CD8-positive, alpha-beta memory T cell (primary cell): ENCODE results near the gene SRSF6. TPM values are rescaled to one million over a fixed set of nuclear protein-coding genes. Genes with fewer than 3 reads are reported as not detected.

ENCODE experiments used
- CTCF ChIA-PET: fragments of 350-600 bp; sonication (Branson Sonifier 250); formaldehyde crosslinking; loops from one replicate; lab custom pipeline; 2021; ENCODE audit warnings: antibody characterized with exemption; lab: Charles Lee
- POLR2A ChIA-PET: fragments of 350-600 bp; sonication (Branson Sonifier 250); formaldehyde crosslinking; loops from one replicate; lab custom pipeline; 2021; ENCODE audit warnings: antibody characterized with exemption; lab: Charles Lee
- DNase-seq, 5 donors: peaks; one replicate each; pipeline versions ENCODE4 v3.0.0 to v3.0.0-alpha.2; 2020 to 2022; ENCODE audit warnings: mixed read lengths in 1 of 5
- H3K27ac ChIP-seq: one replicate; pipeline ENCODE4 v1.7.0; 2013; ENCODE audit warnings: low read depth, mild to moderate bottlenecking, low read length, moderate library complexity
- H3K27me3 ChIP-seq: 2 replicates; pipeline ENCODE4 v1.7.0; 2013; ENCODE audit warnings: low read length, mild to moderate bottlenecking; ENCODE audit not compliant: insufficient read depth, poor library complexity, severe bottlenecking
- H3K36me3 ChIP-seq: 2 replicates; pipeline ENCODE4 v1.7.0; 2013; ENCODE audit warnings: mild to moderate bottlenecking, low read length, moderate library complexity; ENCODE audit not compliant: insufficient read depth
- H3K4me1 ChIP-seq: 2 replicates; pipeline ENCODE4 v1.7.0; 2013; ENCODE audit warnings: mild to moderate bottlenecking, low read length, moderate library complexity; ENCODE audit not compliant: insufficient read depth
- H3K4me3 ChIP-seq: 2 replicates; pipeline ENCODE4 v1.7.0; 2013; ENCODE audit warnings: mild to moderate bottlenecking, low read length
- H3K9me3 ChIP-seq: 2 replicates; pipeline ENCODE4 v1.7.0; 2013; ENCODE audit warnings: mild to moderate bottlenecking, low read length
- H3K27ac Mint-ChIP-seq, 8 donors: one replicate each; pipeline ENCODE4 v1.8.0; 2020 to 2021; ENCODE audit warnings: mixed read lengths in 8 of 8, mild to moderate bottlenecking in 6 of 8, inconsistent platforms in 3 of 8, moderate library complexity in 3 of 8
- H3K27me3 Mint-ChIP-seq, 2 donors: one replicate each; pipeline ENCODE4 v1.8.0; 2020 to 2021; ENCODE audit warnings: mixed read lengths in 2 of 2, mild to moderate bottlenecking in 1 of 2, moderate library complexity in 1 of 2
- H3K36me3 Mint-ChIP-seq, 3 donors: one replicate each; pipeline ENCODE4 v1.8.0; 2020 to 2021; ENCODE audit warnings: mixed read lengths in 3 of 3, inconsistent platforms in 1 of 3, mild to moderate bottlenecking in 1 of 3
- H3K4me1 Mint-ChIP-seq, 3 donors: one replicate each; pipeline ENCODE4 v1.8.0; 2020 to 2021; ENCODE audit warnings: mixed read lengths in 3 of 3, inconsistent platforms in 1 of 3, mild to moderate bottlenecking in 1 of 3
- H3K4me3 Mint-ChIP-seq, 7 donors: one replicate each; pipeline ENCODE4 v1.8.0; 2020 to 2021; ENCODE audit warnings: mixed read lengths in 7 of 7, mild to moderate bottlenecking in 6 of 7, moderate library complexity in 4 of 7, inconsistent platforms in 2 of 7
- H3K9me3 Mint-ChIP-seq, 5 donors: one replicate each; pipeline ENCODE4 v1.8.0; 2020 to 2022; ENCODE audit warnings: mixed read lengths in 5 of 5, mild to moderate bottlenecking in 3 of 5, moderate library complexity in 2 of 5, inconsistent platforms in 1 of 5
- polyA plus RNA-seq: library from polyadenylated mRNA; unstranded; fragments of 300-500 nt; fragmentation: Illumina TruSeq; gene quantifications from one replicate; pipeline ENCODE4 v1.2.3, GENCODE V29; 2021
- total RNA-seq, 2 experiments: library from RNA; stranded (reverse); gene quantifications; one replicate each; pipeline ENCODE4 v1.2.3, GENCODE V29; 2021

SRSF6 gene
- total and polyA plus RNA-seq, 3 experiments from 2014 or later, result 40.3 to 207 (median 203) TPM

- no peak overlapping the region for H3K27ac ChIP-seq
- Mint-ChIP-seq H3K36me3 (peaks cover 0 to 4% (median 0%) of the 10 kb centered on the region in 3 donors), H3K4me3 (no peak overlapping the region), H3K4me1 (no peaks in the 10 kb centered on the region), H3K27me3 (peaks cover 14 to 46% of the 10 kb centered on the region in 2 donors), H3K9me3 (peaks cover 0 to 2% (median 1%) of the 10 kb centered on the region in 5 donors), H3K27ac (no peak overlapping the region)
- H3K36me3 ChIP-seq, result no peaks in the 10 kb centered on the region
- CTCF ChIA-PET, result no interaction called here
- H3K9me3 ChIP-seq, result no peaks in the 10 kb centered on the region
- H3K4me1 ChIP-seq, result no peaks in the 10 kb centered on the region
- DNase-seq, result no peak
- POLR2A ChIA-PET, result no interaction called here
- no peak overlapping the region for H3K4me3 ChIP-seq
- no peaks in the 10 kb centered on the region for H3K27me3 ChIP-seq
Measured at GRCh38 chr20:43426172-43426571, 31.5 kb upstream of the SRSF6 start.

- no peaks in the 10 kb centered on the region for H3K9me3 Mint-ChIP-seq
- Histone ChIP-seq H3K27me3 (no peaks in the 10 kb centered on the region), H3K27ac (no peak overlapping the region), H3K4me3 (no peak overlapping the region), H3K36me3 (no peaks in the 10 kb centered on the region), H3K4me1 (no peaks in the 10 kb centered on the region), H3K9me3 (no peaks in the 10 kb centered on the region)
- H3K4me3 Mint-ChIP-seq, result peak overlapping the region in 1 of 7 donors; percentile 9
- no peak for DNase-seq
- H3K4me1 Mint-ChIP-seq, result no peaks in the 10 kb centered on the region
- CTCF ChIA-PET, result interaction anchor here (0.9 kb wide), 1 partner anchor 16 kb away, joined by 3 read pairs; no protein-coding TSS in a partner anchor
- H3K27me3 Mint-ChIP-seq, result peaks cover 22 to 48% of the 10 kb centered on the region in 2 donors
- POLR2A ChIA-PET, result no interaction called here
- H3K27ac Mint-ChIP-seq, result peak overlapping the region in 1 of 8 donors; percentile 3
- H3K36me3 Mint-ChIP-seq, result no peaks in the 10 kb centered on the region
Measured at GRCh38 chr20:43430265-43431133, 27.2 kb upstream of the SRSF6 start.

GRCh38 chr20:43431134-43431519 is 26.6 kb upstream of the SRSF6 start:
- no peaks in the 10 kb centered on the region for H3K9me3 ChIP-seq
- H3K36me3 ChIP-seq, result no peaks in the 10 kb centered on the region
- ChIA-PET POLR2A (no interaction called here), CTCF (no interaction called here)
- no peak overlapping the region for H3K27ac Mint-ChIP-seq
- H3K9me3 Mint-ChIP-seq, result no peaks in the 10 kb centered on the region
- no peaks in the 10 kb centered on the region for H3K4me1 Mint-ChIP-seq
- H3K36me3 Mint-ChIP-seq, result no peaks in the 10 kb centered on the region
- H3K27ac ChIP-seq, result no peak overlapping the region
- H3K4me3 Mint-ChIP-seq, result peak overlapping the region in 1 of 7 donors; percentile 9
- H3K4me1 ChIP-seq, result no peaks in the 10 kb centered on the region
- H3K27me3 Mint-ChIP-seq, result peaks cover 20 to 46% of the 10 kb centered on the region in 2 donors
- DNase-seq, result no peak
- H3K27me3 ChIP-seq, result no peaks in the 10 kb centered on the region
- no peak overlapping the region for H3K4me3 ChIP-seq

DNA sequence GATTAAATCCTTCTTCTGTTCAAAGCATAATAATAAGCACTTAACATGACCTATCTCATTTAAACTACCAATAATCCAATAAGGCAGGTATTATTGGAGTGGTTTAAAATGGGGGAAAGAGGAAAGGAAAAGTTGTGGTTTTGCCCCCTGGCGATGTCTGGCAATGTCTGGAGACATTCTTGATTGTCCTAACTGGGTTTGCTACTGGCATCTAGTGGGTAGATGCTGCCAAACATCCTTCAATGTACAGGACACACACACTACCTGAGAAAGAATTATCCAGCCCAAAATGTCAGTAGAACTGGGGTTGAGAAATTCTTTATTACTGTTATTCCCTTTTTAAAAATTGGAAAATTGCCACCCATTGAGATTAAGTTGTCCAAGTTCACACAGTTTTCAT is 25.2 kb upstream of the SRSF6 start:
- Mint-ChIP-seq H3K4me3 (no peak overlapping the region), H3K27ac (no peak overlapping the region), H3K9me3 (no peaks in the 10 kb centered on the region), H3K27me3 (peaks cover 16 to 37% of the 10 kb centered on the region in 2 donors), H3K36me3 (no peaks in the 10 kb centered on the region), H3K4me1 (no peaks in the 10 kb centered on the region)
- H3K4me1 ChIP-seq, result no peaks in the 10 kb centered on the region
- H3K9me3 ChIP-seq, result no peaks in the 10 kb centered on the region
- ChIA-PET CTCF (no interaction called here), POLR2A (no interaction called here)
- no peak for DNase-seq
- no peak overlapping the region for H3K4me3 ChIP-seq
- no peaks in the 10 kb centered on the region for H3K36me3 ChIP-seq
- H3K27me3 ChIP-seq, result no peaks in the 10 kb centered on the region
- H3K27ac ChIP-seq, result no peak overlapping the region

GRCh38 chr20:43433250-43433854 is 24.3 kb upstream of the SRSF6 start:
- no peaks in the 10 kb centered on the region for H3K4me1 Mint-ChIP-seq
- peaks cover 15 to 36% of the 10 kb centered on the region in 2 donors for H3K27me3 Mint-ChIP-seq
- Histone ChIP-seq H3K4me1 (no peaks in the 10 kb centered on the region), H3K4me3 (no peak overlapping the region), H3K27me3 (no peaks in the 10 kb centered on the region), H3K27ac (no peak overlapping the region), H3K36me3 (no peaks in the 10 kb centered on the region), H3K9me3 (no peaks in the 10 kb centered on the region)
- no peak for DNase-seq
- H3K27ac Mint-ChIP-seq, result no peak overlapping the region
- ChIA-PET POLR2A (no interaction called here), CTCF (no interaction called here)
- H3K9me3 Mint-ChIP-seq, result no peaks in the 10 kb centered on the region
- H3K36me3 Mint-ChIP-seq, result no peaks in the 10 kb centered on the region
- no peak overlapping the region for H3K4me3 Mint-ChIP-seq

DNA sequence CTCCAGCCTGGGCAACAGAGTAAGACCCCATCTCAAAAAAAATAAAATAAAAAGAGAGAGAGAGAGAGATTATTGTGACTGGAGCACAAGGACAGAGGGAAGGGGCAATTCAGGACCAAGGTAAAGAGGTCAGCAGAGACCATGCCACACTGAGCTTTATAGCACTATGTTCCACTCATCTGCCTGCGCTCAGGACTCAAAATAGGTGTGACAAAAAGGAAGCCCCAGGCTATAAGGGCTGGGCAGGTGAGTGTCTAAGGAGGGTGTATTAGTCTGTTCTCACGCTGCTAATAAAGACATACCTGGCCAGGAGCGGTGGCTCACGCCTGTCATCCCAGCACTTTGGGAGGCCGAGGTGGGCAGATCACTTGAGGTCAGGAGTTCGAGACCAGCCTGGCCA is 23.1 kb upstream of the SRSF6 start:
- no peaks in the 10 kb centered on the region for H3K36me3 ChIP-seq
- peaks cover 11 to 35% of the 10 kb centered on the region in 2 donors for H3K27me3 Mint-ChIP-seq
- no peaks in the 10 kb centered on the region for H3K36me3 Mint-ChIP-seq
- H3K27ac ChIP-seq, result no peak overlapping the region
- peaks cover 1 to 10% (median 7%) of the 10 kb centered on the region in 3 donors for H3K4me1 Mint-ChIP-seq
- no peaks in the 10 kb centered on the region for H3K27me3 ChIP-seq
- no peaks in the 10 kb centered on the region for H3K9me3 Mint-ChIP-seq
- no peak overlapping the region for H3K4me3 ChIP-seq
- no peak overlapping the region for H3K4me3 Mint-ChIP-seq
- DNase-seq, result no peak
- peak overlapping the region in 1 of 8 donors; percentile 8 for H3K27ac Mint-ChIP-seq
- ChIA-PET POLR2A (no interaction called here), CTCF (no interaction called here)
- no peaks in the 10 kb centered on the region for H3K9me3 ChIP-seq
- peaks cover 5% of the 10 kb centered on the region for H3K4me1 ChIP-seq

DNA sequence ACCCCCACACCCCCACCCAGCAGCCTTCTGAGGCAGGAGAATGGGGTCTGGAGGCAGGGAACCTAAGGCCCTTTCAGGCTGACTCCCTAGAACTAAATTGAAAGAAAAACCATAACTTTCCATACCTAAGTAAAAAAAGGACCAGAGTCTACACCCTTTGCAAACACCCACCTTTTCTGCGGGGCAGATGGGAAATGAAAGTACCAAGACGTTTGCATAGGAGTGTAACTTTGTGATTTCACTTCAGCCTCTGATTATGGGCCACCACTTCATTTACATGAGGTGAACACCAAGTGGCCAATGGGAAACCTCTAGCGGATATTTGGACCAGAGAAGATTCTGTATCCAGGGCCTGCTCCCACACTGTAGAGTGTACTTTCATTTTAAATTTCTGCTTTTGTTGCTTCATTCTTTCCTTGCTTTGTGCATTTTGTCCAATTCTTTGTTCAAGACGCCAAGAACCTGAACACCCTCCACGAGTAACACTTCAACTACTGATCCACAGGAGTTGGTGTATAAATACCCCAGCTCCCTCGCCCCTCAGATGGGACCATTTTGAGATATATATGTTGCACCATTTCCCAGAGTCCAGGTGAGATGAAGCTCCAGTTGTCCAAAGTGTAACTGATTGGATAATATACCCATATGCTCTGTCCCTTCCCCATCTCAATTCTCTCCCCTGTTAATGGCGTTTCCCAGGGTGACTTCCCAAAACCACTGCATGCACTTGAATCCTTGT is 18.9 kb upstream of the SRSF6 start:
- peaks cover 11 to 20% of the 10 kb centered on the region in 2 donors for H3K27me3 Mint-ChIP-seq

GRCh38 chr20:43440531-43440930 is 17.2 kb upstream of the SRSF6 start:
- Mint-ChIP-seq H3K36me3 (no peaks in the 10 kb centered on the region), H3K27me3 (peaks cover 3 to 22% of the 10 kb centered on the region in 2 donors), H3K9me3 (no peaks in the 10 kb centered on the region), H3K27ac (no peak overlapping the region), H3K4me1 (peaks cover 3 to 15% (median 7%) of the 10 kb centered on the region in 3 donors), H3K4me3 (no peak overlapping the region)
- H3K27me3 ChIP-seq, result no peaks in the 10 kb centered on the region
- no peaks in the 10 kb centered on the region for H3K36me3 ChIP-seq
- DNase-seq, result no peak
- POLR2A ChIA-PET, result no interaction called here
- H3K4me1 ChIP-seq, result peaks cover 5% of the 10 kb centered on the region
- no peak overlapping the region for H3K27ac ChIP-seq
- no peaks in the 10 kb centered on the region for H3K9me3 ChIP-seq
- H3K4me3 ChIP-seq, result no peak overlapping the region
- CTCF ChIA-PET, result no interaction called here

More for the DNA sequence above, 18.9 kb upstream of the SRSF6 start:
- Histone ChIP-seq H3K27ac (no peak overlapping the region), H3K9me3 (no peaks in the 10 kb centered on the region), H3K4me1 (peaks cover 5% of the 10 kb centered on the region), H3K4me3 (no peak overlapping the region), H3K36me3 (no peaks in the 10 kb centered on the region), H3K27me3 (no peaks in the 10 kb centered on the region)
- Mint-ChIP-seq H3K9me3 (no peaks in the 10 kb centered on the region), H3K4me3 (no peak overlapping the region), H3K27ac (no peak overlapping the region), H3K36me3 (no peaks in the 10 kb centered on the region), H3K4me1 (peaks cover 1 to 15% (median 7%) of the 10 kb centered on the region in 3 donors)
- CTCF ChIA-PET, result no interaction called here
- no peak for DNase-seq
- POLR2A ChIA-PET, result no interaction called here
